OCI-LY1 (cell line): ENCODE results near the gene FAXDC2.
"Not testable (repeated sequence)": the region's sequence is repeated elsewhere in the genome, so short reads cannot be mapped to it uniquely, and the experiment has no call there.

Source experiments
- H2AFZ ChIP-seq: fragments of 200-600 bp; sonication (generic), shearing (Covaris generic); 2 replicates; pipeline ENCODE4 v1.6.0; 2014; ENCODE audit warnings: antibody characterized with exemption, mild to moderate bottlenecking, low read length
- H3F3A ChIP-seq: fragments of 200-600 bp; sonication (generic), shearing (Covaris generic); 2 replicates; pipeline ENCODE4 v1.6.0; 2014; ENCODE audit warnings: mild to moderate bottlenecking, antibody characterized with exemption, low read length, moderate library complexity; ENCODE audit not compliant: insufficient read depth
- H3K27ac ChIP-seq: fragments of 200-600 bp; sonication (generic); 2 replicates; pipeline ENCODE4 v1.5.1; 2014; ENCODE audit warnings: low read length, mixed run types, mild to moderate bottlenecking, low read depth; ENCODE audit not compliant: poor library complexity, severe bottlenecking
- H3K27me3 ChIP-seq: fragments of 200-600 bp; sonication (generic); 2 replicates; pipeline ENCODE4 v1.6.0; 2014; ENCODE audit warnings: antibody characterized with exemption, mild to moderate bottlenecking, low read length, moderate library complexity; ENCODE audit not compliant: insufficient read depth
- H3K36me3 ChIP-seq: fragments of 200-600 bp; sonication (generic); 2 replicates; pipeline ENCODE4 v1.6.1; 2014; ENCODE audit warnings: mild to moderate bottlenecking, antibody characterized with exemption, low read length, moderate library complexity, mixed read lengths; ENCODE audit not compliant: insufficient read depth
- H3K4me1 ChIP-seq: fragments of 200-600 bp; sonication (generic); 2 replicates; pipeline ENCODE4 v1.5.1; 2014; ENCODE audit warnings: mild to moderate bottlenecking, low read length, moderate library complexity; ENCODE audit not compliant: insufficient read depth, severe bottlenecking
- H3K4me2 ChIP-seq: fragments of 200-600 bp; sonication (generic), shearing (Covaris generic); 2 replicates; pipeline ENCODE4 v1.6.1; 2014; ENCODE audit warnings: low read length
- H3K4me3 ChIP-seq: fragments of 200-600 bp; sonication (generic); 2 replicates; pipeline ENCODE4 v1.5.1; 2014; ENCODE audit warnings: low read length, low read depth, mild to moderate bottlenecking, mixed read lengths; ENCODE audit not compliant: poor library complexity, severe bottlenecking
- H3K79me2 ChIP-seq: fragments of 200-600 bp; shearing (Covaris generic); 2 replicates; pipeline ENCODE4 v1.6.1; 2016; ENCODE audit warnings: mixed run types, low read length, mixed read lengths; ENCODE audit not compliant: insufficient read depth
- H3K9ac ChIP-seq: fragments of 200-600 bp; sonication (generic), shearing (Covaris generic); 2 replicates; pipeline ENCODE4 v1.6.1; 2014; ENCODE audit warnings: mild to moderate bottlenecking, low read length, mixed read lengths
- H3K9me2 ChIP-seq: fragments of 200-600 bp; sonication (generic), shearing (Covaris generic); 2 replicates; pipeline ENCODE4 v1.6.1; 2014; ENCODE audit warnings: low read depth, mild to moderate bottlenecking, low read length, mixed read lengths
- H3K9me3 ChIP-seq: fragments of 200-600 bp; shearing (Covaris generic); 2 replicates; pipeline ENCODE4 v1.6.1; 2014; ENCODE audit warnings: low read length, mixed read lengths
- H4K20me1 ChIP-seq: fragments of 200-600 bp; sonication (generic), shearing (Covaris generic); 2 replicates; pipeline ENCODE4 v1.6.0; 2016; ENCODE audit warnings: mild to moderate bottlenecking, low read length; ENCODE audit not compliant: insufficient read depth
- EZH2 ChIP-seq: fragments of 200-600 bp; sonication (generic), shearing (Covaris generic); IDR thresholded peaks from 2 replicates; pipeline ENCODE4 v1.8.0; 2017; ENCODE audit warnings: borderline replicate concordance, mixed run types, mild to moderate bottlenecking, antibody characterized with exemption, low read length, moderate library complexity, mixed read lengths
- TF ChIP-seq, protein P1 (sequence below): fragments of 200-600 bp; sonication (generic), shearing (Covaris generic); IDR thresholded peaks from 2 replicates; pipeline ENCODE4 v1.5.1; 2017; ENCODE audit warnings: mild to moderate bottlenecking, antibody characterized with exemption, low read length, moderate library complexity, mixed read lengths

Gene FAXDC2

DNA sequence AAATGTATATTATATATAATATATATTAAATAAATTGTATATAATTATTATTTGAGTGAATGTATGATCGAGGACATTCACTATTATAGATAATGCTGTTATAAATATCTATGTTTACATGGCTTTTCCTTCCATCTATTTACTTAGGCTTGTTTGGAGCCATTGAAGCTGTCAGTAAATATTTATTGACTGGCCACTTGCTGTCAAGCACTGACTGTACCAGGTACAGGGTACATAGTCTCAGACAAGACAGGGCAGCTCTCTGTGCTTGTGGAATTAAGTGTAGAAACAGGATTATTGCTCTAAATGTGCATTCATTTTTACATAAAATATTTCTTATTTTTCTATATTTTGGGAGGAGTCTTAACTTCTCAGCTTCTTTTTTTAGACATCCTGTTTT is 16.4 kb downstream of the FAXDC2 start:
- Histone ChIP-seq H3K4me1 (no peaks in the 10 kb centered on the region), H3K4me2 (no peak overlapping the region), H3K9ac (no peak overlapping the region), H4K20me1 (no peaks in the 10 kb centered on the region), H3K79me2 (no peaks in the 10 kb centered on the region), H3K36me3 (peaks cover 33% of the 10 kb centered on the region), H3K9me3 (no peaks in the 10 kb centered on the region), H3K27me3 (no peaks in the 10 kb centered on the region), H3F3A (no peaks in the 10 kb centered on the region), H2AFZ (no peak overlapping the region), H3K4me3 (no peak overlapping the region), H3K27ac (no peak overlapping the region), H3K9me2 (no peaks in the 10 kb centered on the region)
- no peak for TF ChIP-seq EZH2
- TF ChIP-seq, protein P1, sequence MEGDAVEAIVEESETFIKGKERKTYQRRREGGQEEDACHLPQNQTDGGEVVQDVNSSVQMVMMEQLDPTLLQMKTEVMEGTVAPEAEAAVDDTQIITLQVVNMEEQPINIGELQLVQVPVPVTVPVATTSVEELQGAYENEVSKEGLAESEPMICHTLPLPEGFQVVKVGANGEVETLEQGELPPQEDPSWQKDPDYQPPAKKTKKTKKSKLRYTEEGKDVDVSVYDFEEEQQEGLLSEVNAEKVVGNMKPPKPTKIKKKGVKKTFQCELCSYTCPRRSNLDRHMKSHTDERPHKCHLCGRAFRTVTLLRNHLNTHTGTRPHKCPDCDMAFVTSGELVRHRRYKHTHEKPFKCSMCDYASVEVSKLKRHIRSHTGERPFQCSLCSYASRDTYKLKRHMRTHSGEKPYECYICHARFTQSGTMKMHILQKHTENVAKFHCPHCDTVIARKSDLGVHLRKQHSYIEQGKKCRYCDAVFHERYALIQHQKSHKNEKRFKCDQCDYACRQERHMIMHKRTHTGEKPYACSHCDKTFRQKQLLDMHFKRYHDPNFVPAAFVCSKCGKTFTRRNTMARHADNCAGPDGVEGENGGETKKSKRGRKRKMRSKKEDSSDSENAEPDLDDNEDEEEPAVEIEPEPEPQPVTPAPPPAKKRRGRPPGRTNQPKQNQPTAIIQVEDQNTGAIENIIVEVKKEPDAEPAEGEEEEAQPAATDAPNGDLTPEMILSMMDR = no peak

DNA sequence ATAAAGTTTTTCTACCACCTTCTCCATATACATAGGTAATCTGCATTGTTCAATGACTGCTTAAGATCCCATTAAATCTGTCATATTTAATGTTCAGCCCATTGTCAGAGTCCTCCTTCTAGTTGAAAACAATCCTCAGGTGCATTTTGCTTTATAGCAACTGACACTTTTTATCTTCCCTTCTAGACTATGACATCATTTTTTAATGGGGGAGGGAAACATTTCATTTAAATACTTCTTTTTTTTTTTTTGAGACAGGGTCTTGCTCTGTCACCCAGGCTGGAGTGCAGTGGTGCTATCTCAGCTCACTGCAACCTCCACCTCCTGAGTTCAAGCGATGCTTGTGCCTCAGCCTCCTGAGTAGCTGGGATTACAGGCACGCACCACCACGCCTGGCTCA is 17.6 kb downstream of the FAXDC2 start:
- H3K79me2 ChIP-seq, H2AFZ ChIP-seq, H3K4me1 ChIP-seq, H3K9me3 ChIP-seq, H4K20me1 ChIP-seq, H3K27ac ChIP-seq, H3K27me3 ChIP-seq, H3K4me2 ChIP-seq, H3K9ac ChIP-seq, H3F3A ChIP-seq, H3K9me2 ChIP-seq, H3K4me3 ChIP-seq: not testable (repeated sequence)
- H3K36me3 ChIP-seq = peaks cover 40% of the 10 kb centered on the region

- Histone ChIP-seq H2AFZ (no peak overlapping the region), H3K36me3 (peaks cover 40% of the 10 kb centered on the region), H3K4me2 (no peak overlapping the region), H4K20me1 (no peaks in the 10 kb centered on the region), H3K9ac (no peak overlapping the region), H3K79me2 (no peaks in the 10 kb centered on the region), H3K9me3 (no peaks in the 10 kb centered on the region), H3F3A (no peaks in the 10 kb centered on the region), H3K27ac (no peak overlapping the region), H3K9me2 (no peaks in the 10 kb centered on the region), H3K4me1 (no peaks in the 10 kb centered on the region), H3K27me3 (no peaks in the 10 kb centered on the region), H3K4me3 (no peak overlapping the region)
- TF ChIP-seq, protein P1 = no peak
- no peak for TF ChIP-seq EZH2
These were observed 19.0 kb downstream of the FAXDC2 start for GRCh38 chr5:154831451-154831850.

DNA sequence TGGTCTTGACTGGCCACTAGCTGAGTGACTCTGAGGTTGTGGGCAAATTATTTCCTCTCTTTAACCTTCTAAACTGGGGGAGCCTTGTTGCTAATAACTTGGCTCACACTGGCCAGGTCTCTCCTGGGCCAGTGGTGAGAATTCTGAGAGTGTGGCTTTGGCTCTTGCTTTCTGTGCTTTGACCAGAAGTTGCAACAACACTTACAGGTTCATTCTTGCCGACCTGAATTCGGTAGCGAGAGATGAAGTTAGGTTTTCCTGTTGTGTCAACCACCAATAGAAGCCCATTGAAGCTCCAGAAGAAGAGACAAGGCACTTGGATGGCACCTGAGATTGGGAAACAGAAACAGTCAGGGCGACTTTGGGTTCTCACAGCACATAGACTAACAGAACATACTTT is 19.8 kb downstream of the FAXDC2 start:
- Histone ChIP-seq H3K9me3 (no peaks in the 10 kb centered on the region), H3K79me2 (no peaks in the 10 kb centered on the region), H3K9me2 (no peaks in the 10 kb centered on the region), H4K20me1 (no peaks in the 10 kb centered on the region), H3K4me2 (no peak overlapping the region), H3K4me3 (no peak overlapping the region), H3K4me1 (no peaks in the 10 kb centered on the region), H3F3A (no peaks in the 10 kb centered on the region), H3K9ac (no peak overlapping the region), H3K27ac (no peak overlapping the region), H3K36me3 (peaks cover 40% of the 10 kb centered on the region), H2AFZ (no peak overlapping the region), H3K27me3 (no peaks in the 10 kb centered on the region)
- TF ChIP-seq, protein P1 = no peak
- TF ChIP-seq EZH2 = no peak
